Sigmoid colon (tissue), 7 donors: Measurements from ENCODE around the gene THBS2. TPM values are rescaled to one million over a fixed set of nuclear protein-coding genes. Genes with fewer than 3 reads are reported as not detected.
A peak's percentile ranks its signal among the peaks of the same experiment; 100 is the strongest.

Source experiments
- DNase-seq: peaks from one replicate; pipeline ENCODE4 v3.0.0-alpha.2; 2019
- H3K27ac ChIP-seq, 4 donors: fragments of 200-600 bp; sonication (generic); one replicate each; pipeline ENCODE4 v1.5.1; 2016 to 2019; ENCODE audit warnings: mild to moderate bottlenecking in 1 of 4
- H3K27me3 ChIP-seq, 3 donors: fragments of 200-600 bp; sonication (generic); one replicate each; pipeline ENCODE4 v1.5.1; 2019; ENCODE audit warnings: mild to moderate bottlenecking in 1 of 3
- H3K36me3 ChIP-seq, 4 donors: fragments of 200-600 bp; sonication (generic); one replicate each; pipeline ENCODE4 v1.5.1; 2016 to 2019
- H3K4me1 ChIP-seq, 4 donors: fragments of 200-600 bp; sonication (generic); one replicate each; pipeline ENCODE4 v1.5.1; 2017 to 2019
- H3K4me3 ChIP-seq, 4 donors: fragments of 200-600 bp; sonication (generic); one replicate each; pipeline ENCODE4 v1.5.1; 2017 to 2019; ENCODE audit warnings: mild to moderate bottlenecking in 2 of 4, moderate library complexity in 1 of 4
- H3K9me3 ChIP-seq, 4 donors: fragments of 200-600 bp in 3 of 4; sonication (generic) in 3 of 4; one replicate each; pipeline versions ENCODE4 v1.5.1 to v1.6.1; 2013 to 2019
- EP300 ChIP-seq, 4 donors: sonication (generic); formaldehyde crosslinking; IDR thresholded peaks; one replicate each; pipeline ENCODE4 v1.6.1; 2017; ENCODE audit warnings: antibody characterized with exemption in 4 of 4
- POLR2A ChIP-seq, 2 donors: fragments of 450-650 bp; IDR thresholded peaks; one replicate each; pipeline ENCODE4 v1.6.1; 2016; ENCODE audit warnings: antibody characterized with exemption in 2 of 2, mild to moderate bottlenecking in 2 of 2, moderate library complexity in 2 of 2
- POLR2AphosphoS5 ChIP-seq, 4 donors: sonication (generic); formaldehyde crosslinking; IDR thresholded peaks; one replicate each; pipeline ENCODE4 v1.6.1; 2017; ENCODE audit warnings: antibody characterized with exemption in 4 of 4
- WGBS, 2 donors: extraction: QIAGEN DNeasy Blood & Tissue Kit; methylation state at CpG; one replicate each; pipeline ENCODE4 v1.1.7; 2013; 5-methylcytosine and 5-hydroxymethylcytosine counted together
- intact Hi-C: fragments of 100-400 bp; cut with DNase I; formaldehyde crosslinking; loops from one replicate; pipeline ENCODE4 v1.15.1; 2023
- polyA plus RNA-seq, 3 donors: library from polyadenylated mRNA; stranded (reverse); fragments of 200-250 nt; gene quantifications; one replicate each; pipeline ENCODE4 v1.2.3, GENCODE V29; 2013
- total RNA-seq, 4 donors: library from RNA; depleted of rRNA; stranded (reverse); fragments of >200 nt; gene quantifications; one replicate each; pipeline ENCODE4 v1.1.0, GENCODE V29; 2016
- TF ChIP-seq, protein P1 (sequence below), 4 experiments: fragments of 450-650 bp in 3 of 4; fragments of 200-600 bp in 1 of 4; IDR thresholded peaks; one replicate each; pipeline ENCODE4 v1.5.1; 2016 to 2019; ENCODE audit warnings: antibody characterized with exemption in 4 of 4, mild to moderate bottlenecking in 3 of 4, moderate library complexity in 2 of 4
- donor health status: healthy with polysubstance abuse.
- donor health status: Bipolar disorder and iron deficiency.
- donor health status: healthy.

THBS2 gene
- total and polyA plus RNA-seq, 7 donors, result 1.7 to 59.0 (median 37.6) TPM

DNA sequence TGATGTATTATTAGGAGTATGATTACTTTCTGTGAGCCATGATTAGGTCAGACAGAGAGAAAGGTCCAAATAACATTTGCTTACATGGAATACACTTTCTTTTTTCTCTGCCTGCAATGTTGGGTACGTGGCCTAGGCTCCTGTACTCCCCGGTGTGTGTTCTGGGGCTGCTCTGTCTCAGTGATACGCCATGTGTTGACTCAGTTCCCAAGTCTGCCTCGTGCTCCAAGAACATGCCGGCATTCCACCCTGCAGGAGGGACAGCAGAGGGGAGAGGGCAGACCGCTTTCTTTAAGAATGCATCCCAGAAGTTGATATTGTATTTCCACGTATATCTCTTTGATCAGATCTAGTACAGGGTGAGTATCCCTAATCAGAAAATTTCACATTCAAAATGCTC is 33.3 kb upstream of the THBS2 start:
- 85 to 88% methylated on average over 7 of the region's 7 CpGs for WGBS, 2 donors
- Histone ChIP-seq H3K4me1 (no peaks in the 10 kb centered on the region), H3K36me3 (no peaks in the 10 kb centered on the region), H3K27me3 (no peaks in the 10 kb centered on the region), H3K27ac (no peak overlapping the region), H3K4me3 (no peak overlapping the region), H3K9me3 (no peaks in the 10 kb centered on the region)
- no peak for DNase-seq
- intact Hi-C loops, result no loop called here
- no peak for TF ChIP-seq POLR2A (IDR thresholded peaks at IDR 0.05)
- TF ChIP-seq, protein P1, sequence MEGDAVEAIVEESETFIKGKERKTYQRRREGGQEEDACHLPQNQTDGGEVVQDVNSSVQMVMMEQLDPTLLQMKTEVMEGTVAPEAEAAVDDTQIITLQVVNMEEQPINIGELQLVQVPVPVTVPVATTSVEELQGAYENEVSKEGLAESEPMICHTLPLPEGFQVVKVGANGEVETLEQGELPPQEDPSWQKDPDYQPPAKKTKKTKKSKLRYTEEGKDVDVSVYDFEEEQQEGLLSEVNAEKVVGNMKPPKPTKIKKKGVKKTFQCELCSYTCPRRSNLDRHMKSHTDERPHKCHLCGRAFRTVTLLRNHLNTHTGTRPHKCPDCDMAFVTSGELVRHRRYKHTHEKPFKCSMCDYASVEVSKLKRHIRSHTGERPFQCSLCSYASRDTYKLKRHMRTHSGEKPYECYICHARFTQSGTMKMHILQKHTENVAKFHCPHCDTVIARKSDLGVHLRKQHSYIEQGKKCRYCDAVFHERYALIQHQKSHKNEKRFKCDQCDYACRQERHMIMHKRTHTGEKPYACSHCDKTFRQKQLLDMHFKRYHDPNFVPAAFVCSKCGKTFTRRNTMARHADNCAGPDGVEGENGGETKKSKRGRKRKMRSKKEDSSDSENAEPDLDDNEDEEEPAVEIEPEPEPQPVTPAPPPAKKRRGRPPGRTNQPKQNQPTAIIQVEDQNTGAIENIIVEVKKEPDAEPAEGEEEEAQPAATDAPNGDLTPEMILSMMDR (IDR thresholded peaks at IDR 0.05), result no peak
- TF ChIP-seq EP300 (IDR thresholded peaks at IDR 0.05), result no peak
- no peak for TF ChIP-seq POLR2AphosphoS5 (IDR thresholded peaks at IDR 0.05)

DNA sequence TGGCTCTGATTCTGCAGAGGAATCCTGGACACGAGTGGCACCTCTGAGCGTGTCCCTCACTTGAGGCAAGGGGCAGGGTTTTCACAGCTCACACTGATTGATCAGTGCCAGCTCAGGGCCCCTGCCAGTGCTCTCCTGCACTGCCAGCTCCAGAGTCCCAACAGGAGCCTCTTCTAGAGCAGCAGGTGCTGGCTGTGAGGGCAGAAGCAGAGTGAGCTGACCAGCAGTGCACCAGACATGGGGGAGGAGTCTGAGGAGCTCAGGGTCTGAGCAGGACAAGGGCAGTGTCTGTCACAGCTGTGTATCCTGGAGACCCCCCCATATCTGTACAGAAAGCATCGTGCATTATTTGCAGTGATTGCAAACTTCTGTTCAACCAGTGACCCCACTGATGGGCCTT is 31.5 kb upstream of the THBS2 start:
- H3K27me3 ChIP-seq, result no peaks in the 10 kb centered on the region
- no peaks in the 10 kb centered on the region for H3K36me3 ChIP-seq
- no peak for DNase-seq
- intact Hi-C loops, result no loop called here
- TF ChIP-seq EP300 (IDR thresholded peaks at IDR 0.05) (no peak), POLR2A (IDR thresholded peaks at IDR 0.05) (no peak), POLR2AphosphoS5 (IDR thresholded peaks at IDR 0.05) (no peak)
- TF ChIP-seq, protein P1 (IDR thresholded peaks at IDR 0.05), result no peak
- H3K27ac ChIP-seq, result no peak overlapping the region
- no peaks in the 10 kb centered on the region for H3K9me3 ChIP-seq
- no peak overlapping the region for H3K4me3 ChIP-seq
- 87 to 88% methylated on average over 3 of the region's 3 CpGs for WGBS, 2 donors
- no peaks in the 10 kb centered on the region for H3K4me1 ChIP-seq

DNA sequence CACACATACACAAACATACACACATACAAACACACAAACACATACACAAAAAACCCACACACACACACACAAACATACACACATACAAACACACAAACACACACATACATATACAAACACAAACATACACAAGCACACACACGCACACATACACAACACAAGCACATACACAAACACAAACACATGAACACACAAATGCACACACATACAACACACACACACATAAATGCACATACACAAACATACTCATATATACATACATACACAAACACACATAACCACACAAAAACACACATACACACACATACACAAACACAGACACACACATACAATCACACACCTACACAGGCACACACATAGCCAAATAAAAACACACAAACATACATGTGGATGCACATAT is 30.3 kb upstream of the THBS2 start:
- no peak for DNase-seq
- 94 to 96% methylated on average over 1 of the region's 1 CpG for WGBS, 2 donors
- Histone ChIP-seq H3K4me3 (no peak overlapping the region), H3K4me1 (no peaks in the 10 kb centered on the region), H3K36me3 (no peaks in the 10 kb centered on the region), H3K27ac (no peak overlapping the region), H3K27me3 (no peaks in the 10 kb centered on the region), H3K9me3 (no peaks in the 10 kb centered on the region)
- no peak for TF ChIP-seq POLR2A (IDR thresholded peaks at IDR 0.05)
- TF ChIP-seq EP300 (IDR thresholded peaks at IDR 0.05), result no peak
- TF ChIP-seq, protein P1 (IDR thresholded peaks at IDR 0.05), result no peak
- TF ChIP-seq POLR2AphosphoS5 (IDR thresholded peaks at IDR 0.05), result no peak
- intact Hi-C loops, result no loop called here

DNA sequence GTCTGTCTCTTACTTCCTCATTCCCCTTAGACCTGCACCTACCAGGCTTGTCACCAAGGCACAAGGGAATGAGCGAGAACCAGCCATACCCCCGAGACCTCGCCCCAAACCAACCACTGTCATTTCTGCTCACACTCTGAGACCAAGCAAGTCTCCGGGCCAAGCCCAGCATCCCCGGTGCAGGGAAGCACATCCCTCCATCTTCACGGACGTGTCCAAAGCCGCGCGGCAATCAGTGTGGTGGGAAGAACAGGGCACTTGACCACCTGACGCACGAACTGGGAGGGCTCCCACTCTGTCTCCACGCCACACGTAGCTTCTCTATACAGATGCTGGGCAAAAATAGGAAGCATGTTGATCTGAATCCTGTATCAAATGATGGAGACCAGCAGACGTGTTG is 28.4 kb upstream of the THBS2 start:
- no peak overlapping the region for H3K4me3 ChIP-seq
- H3K27ac ChIP-seq, result no peak overlapping the region
- no peaks in the 10 kb centered on the region for H3K36me3 ChIP-seq
- no peaks in the 10 kb centered on the region for H3K4me1 ChIP-seq
- TF ChIP-seq, protein P1 (IDR thresholded peaks at IDR 0.05), result no peak
- TF ChIP-seq EP300 (IDR thresholded peaks at IDR 0.05), result no peak
- no peak for TF ChIP-seq POLR2AphosphoS5 (IDR thresholded peaks at IDR 0.05)
- TF ChIP-seq POLR2A (IDR thresholded peaks at IDR 0.05), result no peak
- H3K9me3 ChIP-seq, result no peaks in the 10 kb centered on the region
- DNase-seq, result peak; percentile 35
- whole genome bisulfite sequencing, 2 donors, result 95 to 96% methylated on average over 15 of the region's 15 CpGs
- intact Hi-C loops, result no loop called here
- no peaks in the 10 kb centered on the region for H3K27me3 ChIP-seq

DNA sequence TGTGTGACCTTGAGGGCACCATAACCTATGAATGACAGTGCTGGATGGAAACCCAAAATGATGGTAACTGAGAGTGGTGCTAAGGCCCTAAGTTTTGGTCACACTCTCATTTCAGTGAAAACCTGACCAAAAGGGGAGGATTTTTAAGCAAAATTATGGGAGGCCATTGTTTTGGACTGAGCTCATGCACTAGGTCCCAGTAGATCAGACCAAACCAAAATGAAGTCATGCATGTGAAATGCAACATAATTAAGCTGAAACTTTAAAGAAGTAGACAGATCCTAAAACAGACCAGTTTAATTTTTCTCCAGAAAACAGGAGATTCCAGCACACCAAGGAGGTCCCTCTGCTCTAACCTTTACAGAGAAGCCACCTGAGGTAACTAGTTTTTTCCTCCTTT is 24.0 kb upstream of the THBS2 start:
- no peak overlapping the region for H3K4me3 ChIP-seq
- no peak overlapping the region for H3K27ac ChIP-seq
- no peaks in the 10 kb centered on the region for H3K9me3 ChIP-seq
- H3K4me1 ChIP-seq, result no peaks in the 10 kb centered on the region
- no peaks in the 10 kb centered on the region for H3K36me3 ChIP-seq
- DNase-seq, result no peak
- H3K27me3 ChIP-seq, result no peaks in the 10 kb centered on the region
- TF ChIP-seq, protein P1 (IDR thresholded peaks at IDR 0.05), result no peak
- no peak for TF ChIP-seq POLR2A (IDR thresholded peaks at IDR 0.05)
- no peak for TF ChIP-seq POLR2AphosphoS5 (IDR thresholded peaks at IDR 0.05)
- no peak for TF ChIP-seq EP300 (IDR thresholded peaks at IDR 0.05)
- intact Hi-C loops, result no loop called here
